ENCODE measurements around the gene LAP3. TPM values are rescaled to one million over a fixed set of nuclear protein-coding genes. Genes with fewer than 3 reads are reported as not detected.

The LAP3 gene
- total and polyA plus RNA-seq, 2 donors from 2014 or later = 108 to 123 TPM

GRCh38 chr4:17583276-17583675 is 6.3 kb downstream of the LAP3 start:
- TF ChIP-seq, protein P1, sequence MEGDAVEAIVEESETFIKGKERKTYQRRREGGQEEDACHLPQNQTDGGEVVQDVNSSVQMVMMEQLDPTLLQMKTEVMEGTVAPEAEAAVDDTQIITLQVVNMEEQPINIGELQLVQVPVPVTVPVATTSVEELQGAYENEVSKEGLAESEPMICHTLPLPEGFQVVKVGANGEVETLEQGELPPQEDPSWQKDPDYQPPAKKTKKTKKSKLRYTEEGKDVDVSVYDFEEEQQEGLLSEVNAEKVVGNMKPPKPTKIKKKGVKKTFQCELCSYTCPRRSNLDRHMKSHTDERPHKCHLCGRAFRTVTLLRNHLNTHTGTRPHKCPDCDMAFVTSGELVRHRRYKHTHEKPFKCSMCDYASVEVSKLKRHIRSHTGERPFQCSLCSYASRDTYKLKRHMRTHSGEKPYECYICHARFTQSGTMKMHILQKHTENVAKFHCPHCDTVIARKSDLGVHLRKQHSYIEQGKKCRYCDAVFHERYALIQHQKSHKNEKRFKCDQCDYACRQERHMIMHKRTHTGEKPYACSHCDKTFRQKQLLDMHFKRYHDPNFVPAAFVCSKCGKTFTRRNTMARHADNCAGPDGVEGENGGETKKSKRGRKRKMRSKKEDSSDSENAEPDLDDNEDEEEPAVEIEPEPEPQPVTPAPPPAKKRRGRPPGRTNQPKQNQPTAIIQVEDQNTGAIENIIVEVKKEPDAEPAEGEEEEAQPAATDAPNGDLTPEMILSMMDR (IDR thresholded peaks at IDR 0.05; ENCODE audit: borderline replicate concordance, extremely low read depth, insufficient read depth) = no peak
- FAIRE-seq (no peak), DNase-seq (no peak)
- Histone ChIP-seq H3K9me3 (ENCODE audit: control insufficient read depth in 2 of 3, insufficient read depth in 1 of 3, low read length in 3 of 3) (no peaks in the 10 kb centered on the region), H3K4me1 (ENCODE audit: control insufficient read depth in 2 of 3, insufficient read depth in 2 of 3, low read depth in 1 of 3, low read length in 3 of 3) (peaks cover 0 to 13% (median 6%) of the 10 kb centered on the region in 3 donors), H3K4me3 (ENCODE audit: low read length in 3 of 3) (no peak overlapping the region), H3K27me3 (ENCODE audit: control insufficient read depth, insufficient read depth, low read length) (no peaks in the 10 kb centered on the region), H3K36me3 (ENCODE audit: control insufficient read depth in 2 of 3, insufficient read depth in 3 of 3, low read length in 3 of 3) (peaks cover 5 to 49% (median 29%) of the 10 kb centered on the region in 3 donors), H3K27ac (ENCODE audit: low read depth in 2 of 2, low read length in 2 of 2) (no peak overlapping the region), H3K9ac (ENCODE audit: low read length in 3 of 3) (no peak overlapping the region)
- intact Hi-C loops (cut with DNase I) = no loop called here

DNA sequence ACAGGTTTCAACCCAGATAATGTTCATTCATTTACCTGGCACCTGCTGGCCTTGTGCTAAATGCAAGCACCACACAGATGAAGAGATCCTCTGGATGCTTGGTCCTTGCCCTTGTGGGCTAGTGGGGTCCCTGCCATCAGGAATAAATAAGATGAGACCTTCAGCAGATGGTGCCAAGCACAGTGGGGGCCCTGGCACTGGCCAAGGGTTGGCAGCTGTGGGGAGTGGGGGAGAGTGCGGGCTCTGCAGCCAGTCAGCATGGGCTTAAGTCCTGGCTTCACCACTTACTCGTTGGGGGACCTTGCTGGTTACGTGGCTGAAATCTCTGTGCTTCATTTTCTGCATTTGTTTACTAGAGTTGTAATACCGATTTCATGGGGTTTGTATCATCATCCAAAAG is 6.9 kb downstream of the LAP3 start:
- H3K36me3 ChIP-seq (ENCODE audit: control insufficient read depth in 2 of 3, insufficient read depth in 3 of 3, low read length in 3 of 3) = peaks cover 5 to 54% (median 34%) of the 10 kb centered on the region in 3 donors

DNA sequence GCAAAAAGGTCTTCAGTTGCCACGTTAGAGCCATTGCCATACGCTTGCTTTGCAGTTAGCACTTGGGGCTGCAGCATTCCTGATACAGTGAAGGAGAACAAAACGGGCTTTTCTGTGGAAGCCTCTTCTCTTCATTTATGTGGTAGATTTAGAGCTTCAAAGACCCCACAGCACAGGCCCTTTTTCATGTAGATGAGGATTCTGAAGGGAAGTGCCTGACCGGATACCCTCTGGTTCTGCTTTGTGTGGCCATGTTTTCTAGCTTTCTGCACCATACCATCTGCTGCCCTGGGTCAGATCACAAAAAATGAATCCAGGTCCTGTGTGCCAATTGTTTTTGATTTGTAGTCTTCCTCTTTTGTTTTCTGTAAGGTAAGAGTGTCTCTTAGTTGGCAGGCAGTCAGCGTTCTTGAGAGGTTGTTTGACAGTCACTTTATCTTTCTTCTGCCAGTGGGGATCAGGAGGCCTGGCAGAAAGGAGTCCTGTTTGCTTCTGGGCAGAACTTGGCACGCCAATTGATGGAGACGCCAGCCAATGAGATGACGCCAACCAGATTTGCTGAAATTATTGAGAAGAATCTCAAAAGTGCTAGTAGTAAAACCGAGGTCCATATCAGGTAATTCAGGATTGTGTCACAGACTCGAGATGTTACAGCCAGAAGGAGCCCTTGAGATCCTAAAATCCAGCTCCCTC is 7.7 kb downstream of the LAP3 start:
- DNase-seq (no peak), FAIRE-seq (no peak)
- intact Hi-C loops (cut with DNase I) = no loop called here
- no peaks in the 10 kb centered on the region for H3K9me3 ChIP-seq (ENCODE audit: control insufficient read depth in 2 of 3, insufficient read depth in 1 of 3, low read length in 3 of 3)
- H3K27me3 ChIP-seq (ENCODE audit: control insufficient read depth, insufficient read depth, low read length) = no peaks in the 10 kb centered on the region
- TF ChIP-seq, protein P1 (IDR thresholded peaks at IDR 0.05; ENCODE audit: borderline replicate concordance, extremely low read depth, insufficient read depth) = no peak
- H3K27ac ChIP-seq (ENCODE audit: low read depth in 2 of 2, low read length in 2 of 2) = no peak overlapping the region
- H3K36me3 ChIP-seq (ENCODE audit: control insufficient read depth in 2 of 3, insufficient read depth in 3 of 3, low read length in 3 of 3) = peaks cover 5 to 54% (median 34%) of the 10 kb centered on the region in 3 donors
- H3K9ac ChIP-seq (ENCODE audit: low read length in 3 of 3) = no peak overlapping the region
- H3K4me1 ChIP-seq (ENCODE audit: control insufficient read depth in 2 of 3, insufficient read depth in 2 of 3, low read depth in 1 of 3, low read length in 3 of 3) = no peaks in the 10 kb centered on the region
- H3K4me3 ChIP-seq (ENCODE audit: low read length in 3 of 3) = no peak overlapping the region

More for the DNA sequence above, 6.9 kb downstream of the LAP3 start:
- no peak for DNase-seq
- H3K27me3 ChIP-seq (ENCODE audit: control insufficient read depth, insufficient read depth, low read length) = no peaks in the 10 kb centered on the region
- TF ChIP-seq, protein P1 (IDR thresholded peaks at IDR 0.05; ENCODE audit: borderline replicate concordance, extremely low read depth, insufficient read depth) = no peak
- H3K27ac ChIP-seq (ENCODE audit: low read depth in 2 of 2, low read length in 2 of 2) = no peak overlapping the region
- peaks cover 0 to 6% (median 0%) of the 10 kb centered on the region in 3 donors for H3K4me1 ChIP-seq (ENCODE audit: control insufficient read depth in 2 of 3, insufficient read depth in 2 of 3, low read depth in 1 of 3, low read length in 3 of 3)
- H3K4me3 ChIP-seq (ENCODE audit: low read length in 3 of 3) = no peak overlapping the region
- no peak overlapping the region for H3K9ac ChIP-seq (ENCODE audit: low read length in 3 of 3)
- FAIRE-seq = no peak
- intact Hi-C loops (cut with DNase I) = no loop called here
- H3K9me3 ChIP-seq (ENCODE audit: control insufficient read depth in 2 of 3, insufficient read depth in 1 of 3, low read length in 3 of 3) = no peaks in the 10 kb centered on the region

All from kidney (tissue), 14 donors.